K562 (cell line): ENCODE results near the gene PPP1R14B. TPM values are rescaled to one million over a fixed set of nuclear protein-coding genes. Genes with fewer than 3 reads are reported as not detected.

Experiments
- CEBPG ChIP-seq, 3 experiments: fragments of 200-800 bp in 1 of 3; sonication (Bioruptor generic) in 1 of 3; sonication (generic) in 1 of 3; formaldehyde crosslinking in 1 of 3; IDR thresholded peaks in 2 of 3; conservative IDR thresholded peaks in 1 of 3; 2 replicates each; pipeline versions ENCODE4 v1.6.1 to v1.8.0; 2016 to 2022; ENCODE audit warnings: missing compliant biosample characterization in 2 of 3, missing genetic modification characterization in 2 of 3, mild to moderate bottlenecking in 1 of 3, missing genetic modification reagents in 1 of 3
- NEUROD1 ChIP-seq: fragments of 150-350 bp; IDR thresholded peaks from 2 replicates; pipeline ENCODE4 v1.6.1; 2014; ENCODE audit warnings: borderline replicate concordance, low read length, low read depth; ENCODE audit not compliant: partially characterized antibody
- NFE2L1 ChIP-seq: fragments of 450-650 bp; IDR thresholded peaks from 2 replicates; pipeline ENCODE4 v1.6.1; 2016; ENCODE audit warnings: missing genetic modification characterization, low read depth, mild to moderate bottlenecking, missing compliant biosample characterization, moderate library complexity, borderline replicate concordance
- ZNF212 ChIP-seq: fragments of 450-650 bp; formaldehyde crosslinking; IDR thresholded peaks from 2 replicates; pipeline ENCODE4 v1.4.0; 2020; ENCODE audit warnings: mild to moderate bottlenecking
- ZNF347 ChIP-seq: fragments of 450-650 bp; formaldehyde crosslinking; IDR thresholded peaks from 2 replicates; pipeline ENCODE4 v1.4.0; 2020; ENCODE audit warnings: low read depth, mild to moderate bottlenecking, moderate library complexity
- polyA plus RNA-seq, 8 experiments: library from polyadenylated mRNA; depleted of rRNA in 4 of 8; stranded (reverse) in 5 of 8; unstranded in 3 of 8; fragments of >200 nt; fragmentation: Nextera tagmentation in 2 of 8; fragmentation: Illumina TruSeq in 1 of 8; extraction: Ambion mirVana in 2 of 8; extraction: Trizol in 1 of 8; gene quantifications; 2 replicates each; pipeline versions ENCODE4 v1.2.1 to v1.2.3, GENCODE V29; 2011 to 2014; ENCODE audit warnings: inconsistent platforms in 1 of 8, missing spikeins in 1 of 8
- total RNA-seq, 7 experiments: library from RNA; depleted of rRNA in 6 of 7; stranded (reverse); fragments of >200 nt in 6 of 7; fragmentation: Illumina TruSeq in 2 of 7; extraction: Trizol in 2 of 7; gene quantifications; 2 replicates each; pipeline versions ENCODE4 v1.2.1 to v1.2.3, GENCODE V29; 2011 to 2021; ENCODE audit warnings: low replicate concordance in 1 of 7
- TF ChIP-seq, protein P1 (sequence below): sonication (generic); formaldehyde crosslinking; IDR thresholded peaks from 2 replicates; pipeline ENCODE4 v1.8.0; 2023; ENCODE audit warnings: mild to moderate bottlenecking, missing genetic modification reagents
- TF ChIP-seq, protein P2 (sequence below), 2 experiments: IDR thresholded peaks; 2 replicates each; pipeline ENCODE4 v1.6.1; 2012; ENCODE audit warnings: improper control_type of control experiment in 2 of 2, low read depth in 2 of 2, low read length in 2 of 2, borderline replicate concordance in 1 of 2
- TF ChIP-seq, protein P3 (sequence below): sonication (generic); formaldehyde crosslinking; IDR thresholded peaks from 2 replicates; pipeline ENCODE4 v1.8.1; 2023; ENCODE audit warnings: mild to moderate bottlenecking, missing genetic modification reagents
- TF ChIP-seq, protein P4 (sequence below), 2 experiments: fragments of 450-650 bp; IDR thresholded peaks; 2 replicates each; pipeline ENCODE4 v1.6.1; 2018; ENCODE audit warnings: mild to moderate bottlenecking in 2 of 2, low read depth in 1 of 2; ENCODE audit not compliant: partially characterized antibody in 2 of 2
- TF ChIP-seq, protein P5 (sequence below): fragments of 450-650 bp; IDR thresholded peaks from 2 replicates; pipeline ENCODE4 v1.6.1; 2014; ENCODE audit warnings: low read depth, mild to moderate bottlenecking, moderate library complexity, borderline replicate concordance
- TF ChIP-seq, protein P6 (sequence below): sonication (generic); formaldehyde crosslinking; IDR thresholded peaks from 2 replicates; pipeline ENCODE4 v1.8.1; 2023; ENCODE audit warnings: mild to moderate bottlenecking, missing genetic modification reagents

The PPP1R14B gene
- total and polyA plus RNA-seq, 9 of the 15 experiments (the other 6 are each of a cell fraction or from before 2014, with no cell fraction given) = 7.7 to 566 (median 212) TPM

DNA sequence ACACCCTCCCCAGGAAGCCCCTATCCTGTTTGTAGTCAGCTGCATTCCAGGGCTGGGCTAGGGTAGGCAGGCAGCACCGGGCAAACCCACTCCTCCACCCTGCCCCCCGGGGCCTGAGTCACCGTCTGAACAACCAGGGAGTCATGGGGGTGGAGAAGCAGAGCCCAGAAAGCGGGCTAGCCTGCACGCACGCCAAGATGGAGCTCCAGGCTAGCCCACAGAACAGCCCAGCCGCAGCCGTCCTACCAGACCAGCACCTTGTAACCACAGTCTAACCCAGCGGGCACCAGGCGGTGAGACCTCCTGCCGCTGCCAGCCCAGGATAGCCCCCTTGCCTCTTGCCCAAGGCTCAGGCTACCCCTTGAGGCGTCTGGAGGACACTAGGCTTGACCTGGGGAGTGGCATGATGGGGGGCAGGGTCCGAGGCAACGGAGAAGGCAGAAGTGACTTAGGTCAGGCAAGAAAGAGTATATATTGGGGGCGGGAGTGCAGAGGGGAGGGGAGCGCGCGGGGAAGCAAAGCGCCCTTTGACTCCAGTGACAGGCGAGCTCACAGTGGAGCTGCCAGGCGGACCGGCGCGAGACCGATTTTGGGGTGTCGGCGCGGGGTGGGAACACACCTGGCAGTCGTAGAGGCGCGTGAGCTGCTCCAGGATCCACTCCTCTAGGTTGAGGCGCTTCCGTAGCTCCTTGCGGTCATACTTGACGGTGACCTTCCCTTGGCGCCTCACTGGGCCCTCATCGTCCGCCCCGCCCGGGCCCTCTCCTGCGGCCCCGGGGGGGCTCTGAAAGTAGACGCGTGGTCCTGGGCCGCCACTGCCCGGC lies 734 bp downstream of the PPP1R14B start (continued):
- no peak for TF ChIP-seq CEBPG (CRISPR knock-in tag; IDR thresholded peaks at IDR 0.05)
- no peak for TF ChIP-seq CEBPG (tag; conservative IDR thresholded peaks at IDR 0.05 in 1 of 2, IDR thresholded peaks at IDR 0.05 in 1 of 2)
- TF ChIP-seq, protein P1, sequence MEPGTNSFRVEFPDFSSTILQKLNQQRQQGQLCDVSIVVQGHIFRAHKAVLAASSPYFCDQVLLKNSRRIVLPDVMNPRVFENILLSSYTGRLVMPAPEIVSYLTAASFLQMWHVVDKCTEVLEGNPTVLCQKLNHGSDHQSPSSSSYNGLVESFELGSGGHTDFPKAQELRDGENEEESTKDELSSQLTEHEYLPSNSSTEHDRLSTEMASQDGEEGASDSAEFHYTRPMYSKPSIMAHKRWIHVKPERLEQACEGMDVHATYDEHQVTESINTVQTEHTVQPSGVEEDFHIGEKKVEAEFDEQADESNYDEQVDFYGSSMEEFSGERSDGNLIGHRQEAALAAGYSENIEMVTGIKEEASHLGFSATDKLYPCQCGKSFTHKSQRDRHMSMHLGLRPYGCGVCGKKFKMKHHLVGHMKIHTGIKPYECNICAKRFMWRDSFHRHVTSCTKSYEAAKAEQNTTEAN (CRISPR knock-in tag) = no peak
- TF ChIP-seq ZNF212 (CRISPR knock-in tag) = no peak
- TF ChIP-seq, protein P2, sequence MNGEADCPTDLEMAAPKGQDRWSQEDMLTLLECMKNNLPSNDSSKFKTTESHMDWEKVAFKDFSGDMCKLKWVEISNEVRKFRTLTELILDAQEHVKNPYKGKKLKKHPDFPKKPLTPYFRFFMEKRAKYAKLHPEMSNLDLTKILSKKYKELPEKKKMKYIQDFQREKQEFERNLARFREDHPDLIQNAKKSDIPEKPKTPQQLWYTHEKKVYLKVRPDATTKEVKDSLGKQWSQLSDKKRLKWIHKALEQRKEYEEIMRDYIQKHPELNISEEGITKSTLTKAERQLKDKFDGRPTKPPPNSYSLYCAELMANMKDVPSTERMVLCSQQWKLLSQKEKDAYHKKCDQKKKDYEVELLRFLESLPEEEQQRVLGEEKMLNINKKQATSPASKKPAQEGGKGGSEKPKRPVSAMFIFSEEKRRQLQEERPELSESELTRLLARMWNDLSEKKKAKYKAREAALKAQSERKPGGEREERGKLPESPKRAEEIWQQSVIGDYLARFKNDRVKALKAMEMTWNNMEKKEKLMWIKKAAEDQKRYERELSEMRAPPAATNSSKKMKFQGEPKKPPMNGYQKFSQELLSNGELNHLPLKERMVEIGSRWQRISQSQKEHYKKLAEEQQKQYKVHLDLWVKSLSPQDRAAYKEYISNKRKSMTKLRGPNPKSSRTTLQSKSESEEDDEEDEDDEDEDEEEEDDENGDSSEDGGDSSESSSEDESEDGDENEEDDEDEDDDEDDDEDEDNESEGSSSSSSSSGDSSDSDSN (IDR thresholded peaks at IDR 0.05; ENCODE audit: borderline replicate concordance in 1 of 2, low read depth in 2 of 2, low read length in 2 of 2) = 0 out of 4 replicates have a peak, but pooled peaks of 1 of the 2 experiments have one; percentile 59
- TF ChIP-seq, protein P3, sequence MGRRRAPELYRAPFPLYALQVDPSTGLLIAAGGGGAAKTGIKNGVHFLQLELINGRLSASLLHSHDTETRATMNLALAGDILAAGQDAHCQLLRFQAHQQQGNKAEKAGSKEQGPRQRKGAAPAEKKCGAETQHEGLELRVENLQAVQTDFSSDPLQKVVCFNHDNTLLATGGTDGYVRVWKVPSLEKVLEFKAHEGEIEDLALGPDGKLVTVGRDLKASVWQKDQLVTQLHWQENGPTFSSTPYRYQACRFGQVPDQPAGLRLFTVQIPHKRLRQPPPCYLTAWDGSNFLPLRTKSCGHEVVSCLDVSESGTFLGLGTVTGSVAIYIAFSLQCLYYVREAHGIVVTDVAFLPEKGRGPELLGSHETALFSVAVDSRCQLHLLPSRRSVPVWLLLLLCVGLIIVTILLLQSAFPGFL (CRISPR knock-in tag) = no peak
- no peak for TF ChIP-seq NFE2L1 (tag)
- TF ChIP-seq, protein P4, sequence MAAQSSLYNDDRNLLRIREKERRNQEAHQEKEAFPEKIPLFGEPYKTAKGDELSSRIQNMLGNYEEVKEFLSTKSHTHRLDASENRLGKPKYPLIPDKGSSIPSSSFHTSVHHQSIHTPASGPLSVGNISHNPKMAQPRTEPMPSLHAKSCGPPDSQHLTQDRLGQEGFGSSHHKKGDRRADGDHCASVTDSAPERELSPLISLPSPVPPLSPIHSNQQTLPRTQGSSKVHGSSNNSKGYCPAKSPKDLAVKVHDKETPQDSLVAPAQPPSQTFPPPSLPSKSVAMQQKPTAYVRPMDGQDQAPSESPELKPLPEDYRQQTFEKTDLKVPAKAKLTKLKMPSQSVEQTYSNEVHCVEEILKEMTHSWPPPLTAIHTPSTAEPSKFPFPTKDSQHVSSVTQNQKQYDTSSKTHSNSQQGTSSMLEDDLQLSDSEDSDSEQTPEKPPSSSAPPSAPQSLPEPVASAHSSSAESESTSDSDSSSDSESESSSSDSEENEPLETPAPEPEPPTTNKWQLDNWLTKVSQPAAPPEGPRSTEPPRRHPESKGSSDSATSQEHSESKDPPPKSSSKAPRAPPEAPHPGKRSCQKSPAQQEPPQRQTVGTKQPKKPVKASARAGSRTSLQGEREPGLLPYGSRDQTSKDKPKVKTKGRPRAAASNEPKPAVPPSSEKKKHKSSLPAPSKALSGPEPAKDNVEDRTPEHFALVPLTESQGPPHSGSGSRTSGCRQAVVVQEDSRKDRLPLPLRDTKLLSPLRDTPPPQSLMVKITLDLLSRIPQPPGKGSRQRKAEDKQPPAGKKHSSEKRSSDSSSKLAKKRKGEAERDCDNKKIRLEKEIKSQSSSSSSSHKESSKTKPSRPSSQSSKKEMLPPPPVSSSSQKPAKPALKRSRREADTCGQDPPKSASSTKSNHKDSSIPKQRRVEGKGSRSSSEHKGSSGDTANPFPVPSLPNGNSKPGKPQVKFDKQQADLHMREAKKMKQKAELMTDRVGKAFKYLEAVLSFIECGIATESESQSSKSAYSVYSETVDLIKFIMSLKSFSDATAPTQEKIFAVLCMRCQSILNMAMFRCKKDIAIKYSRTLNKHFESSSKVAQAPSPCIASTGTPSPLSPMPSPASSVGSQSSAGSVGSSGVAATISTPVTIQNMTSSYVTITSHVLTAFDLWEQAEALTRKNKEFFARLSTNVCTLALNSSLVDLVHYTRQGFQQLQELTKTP (IDR thresholded peaks at IDR 0.05; ENCODE audit: low read depth in 1 of 2, partially characterized antibody in 2 of 2) = no peak
- no peak for TF ChIP-seq ZNF347
- TF ChIP-seq, protein P5, sequence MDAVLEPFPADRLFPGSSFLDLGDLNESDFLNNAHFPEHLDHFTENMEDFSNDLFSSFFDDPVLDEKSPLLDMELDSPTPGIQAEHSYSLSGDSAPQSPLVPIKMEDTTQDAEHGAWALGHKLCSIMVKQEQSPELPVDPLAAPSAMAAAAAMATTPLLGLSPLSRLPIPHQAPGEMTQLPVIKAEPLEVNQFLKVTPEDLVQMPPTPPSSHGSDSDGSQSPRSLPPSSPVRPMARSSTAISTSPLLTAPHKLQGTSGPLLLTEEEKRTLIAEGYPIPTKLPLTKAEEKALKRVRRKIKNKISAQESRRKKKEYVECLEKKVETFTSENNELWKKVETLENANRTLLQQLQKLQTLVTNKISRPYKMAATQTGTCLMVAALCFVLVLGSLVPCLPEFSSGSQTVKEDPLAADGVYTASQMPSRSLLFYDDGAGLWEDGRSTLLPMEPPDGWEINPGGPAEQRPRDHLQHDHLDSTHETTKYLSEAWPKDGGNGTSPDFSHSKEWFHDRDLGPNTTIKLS = no peak
- TF ChIP-seq, protein P6, sequence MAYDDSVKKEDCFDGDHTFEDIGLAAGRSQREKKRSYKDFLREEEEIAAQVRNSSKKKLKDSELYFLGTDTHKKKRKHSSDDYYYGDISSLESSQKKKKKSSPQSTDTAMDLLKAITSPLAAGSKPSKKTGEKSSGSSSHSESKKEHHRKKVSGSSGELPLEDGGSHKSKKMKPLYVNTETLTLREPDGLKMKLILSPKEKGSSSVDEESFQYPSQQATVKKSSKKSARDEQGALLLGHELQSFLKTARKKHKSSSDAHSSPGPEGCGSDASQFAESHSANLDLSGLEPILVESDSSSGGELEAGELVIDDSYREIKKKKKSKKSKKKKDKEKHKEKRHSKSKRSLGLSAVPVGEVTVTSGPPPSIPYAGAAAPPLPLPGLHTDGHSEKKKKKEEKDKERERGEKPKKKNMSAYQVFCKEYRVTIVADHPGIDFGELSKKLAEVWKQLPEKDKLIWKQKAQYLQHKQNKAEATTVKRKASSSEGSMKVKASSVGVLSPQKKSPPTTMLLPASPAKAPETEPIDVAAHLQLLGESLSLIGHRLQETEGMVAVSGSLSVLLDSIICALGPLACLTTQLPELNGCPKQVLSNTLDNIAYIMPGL (CRISPR knock-in tag) = no peak
- peak; percentile 48 for TF ChIP-seq NEUROD1
